NK-92 treated with Interleukin-12 subunit alpha and Interleukin-12 subunit beta, amount 100 ng/mL, for 24 hours (cell line): ENCODE measurements around the gene TNIP3.
"Not testable (repeated sequence)": the region's sequence is repeated elsewhere in the genome, so short reads cannot be mapped to it uniquely, and the experiment has no call there.

Experiments used
- DNase-seq: peaks from one replicate; lab custom pipeline; 2025; lab: John Stamatoyannopoulos, UW

Gene TNIP3

DNA sequence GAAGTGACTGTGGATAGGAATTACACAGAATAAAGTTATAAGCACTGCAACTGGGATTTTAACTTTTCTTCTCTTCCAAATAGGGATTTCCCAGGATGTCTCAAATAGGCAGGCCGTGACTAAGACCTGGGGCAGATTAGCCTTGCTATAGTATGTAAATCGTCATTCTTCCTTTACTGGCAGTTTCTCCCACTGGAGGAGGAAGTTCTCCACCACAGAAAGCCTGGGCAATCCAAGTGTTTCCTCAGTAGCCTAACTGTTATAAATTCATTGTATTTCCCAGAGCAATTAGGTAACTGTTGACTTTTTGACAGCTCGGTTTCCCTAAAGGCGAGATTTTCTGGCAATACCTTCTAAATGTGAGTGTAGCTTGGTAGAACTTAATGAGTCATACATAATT, at the start of gene TNIP3:
Gene TNIP3, minus strand, starts transcription at position 31 of the 400 bp plus-strand sequence. CDS start 196 bp downstream, outside the sequence.
- DNase-seq: no peak

GRCh38 chr4:121212806-121213205, 48.7 kb upstream of the TNIP3 start:
- no peak for DNase-seq

DNA sequence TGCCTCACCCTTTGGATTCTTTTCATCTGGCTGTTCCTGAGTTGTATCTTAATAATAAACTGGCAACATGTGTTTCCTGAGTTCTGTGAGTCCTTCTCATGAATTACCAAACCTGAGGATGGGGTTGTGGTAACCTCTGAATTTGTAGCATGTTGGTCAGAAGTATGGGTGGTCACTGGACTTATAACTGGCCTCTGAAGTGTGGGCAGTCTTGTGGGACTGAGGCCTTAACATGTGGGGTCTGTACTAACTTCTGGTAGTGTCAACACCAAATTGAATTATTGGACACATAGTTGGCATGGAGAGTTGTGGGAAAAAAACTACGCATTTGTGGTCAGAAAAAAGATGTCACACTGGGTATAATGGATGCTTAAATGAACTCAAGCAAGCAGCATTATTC, 45.0 kb upstream of the TNIP3 start:
- no peak for DNase-seq

- no peak for DNase-seq
Observed at GRCh38 chr4:121208244-121209007, 44.3 kb upstream of the TNIP3 start.

- not testable (repeated sequence) for DNase-seq
Observed at GRCh38 chr4:121205777-121206176, 41.7 kb upstream of the TNIP3 start.

GRCh38 chr4:121200795-121201472, 36.8 kb upstream of the TNIP3 start:
- no peak for DNase-seq

DNA sequence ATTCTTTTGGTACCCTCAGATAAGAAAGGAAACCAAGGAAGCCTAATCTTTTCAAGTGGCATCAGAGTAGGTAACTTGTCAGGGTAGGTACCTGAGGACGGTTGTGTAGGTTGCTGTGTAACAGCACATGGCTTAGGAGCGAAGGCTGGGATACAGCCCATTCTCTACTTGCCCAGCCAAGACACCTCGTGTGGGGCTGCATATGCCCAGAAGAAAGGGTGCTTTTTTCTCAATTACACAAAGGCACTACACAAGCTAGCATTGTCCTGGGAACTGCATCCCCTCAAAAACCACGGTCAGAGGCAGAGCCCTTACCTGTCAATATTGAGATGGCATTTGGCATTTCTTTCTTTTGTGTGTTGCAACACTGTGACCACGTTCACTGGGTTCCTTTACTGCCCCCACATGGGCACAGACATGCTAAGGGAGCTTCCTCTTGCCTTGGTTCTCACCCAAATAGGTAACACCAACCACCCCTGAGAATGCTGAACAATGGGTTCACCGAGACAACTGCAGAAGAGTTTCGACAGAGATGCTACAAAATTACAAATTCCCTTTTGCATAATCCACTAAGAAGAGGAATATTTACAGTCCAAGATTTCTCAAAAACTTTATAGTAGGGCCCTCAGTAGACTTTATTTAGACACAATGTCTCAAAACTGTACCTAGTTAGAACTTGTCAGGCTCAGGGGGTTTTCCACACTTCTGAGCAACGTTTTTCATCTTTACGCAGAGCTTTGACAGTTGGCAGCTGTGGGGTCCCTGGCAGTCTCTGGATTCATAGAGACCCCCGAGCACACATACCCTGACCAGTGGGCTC, 35.8 kb upstream of the TNIP3 start:
- DNase-seq: no peak

DNA sequence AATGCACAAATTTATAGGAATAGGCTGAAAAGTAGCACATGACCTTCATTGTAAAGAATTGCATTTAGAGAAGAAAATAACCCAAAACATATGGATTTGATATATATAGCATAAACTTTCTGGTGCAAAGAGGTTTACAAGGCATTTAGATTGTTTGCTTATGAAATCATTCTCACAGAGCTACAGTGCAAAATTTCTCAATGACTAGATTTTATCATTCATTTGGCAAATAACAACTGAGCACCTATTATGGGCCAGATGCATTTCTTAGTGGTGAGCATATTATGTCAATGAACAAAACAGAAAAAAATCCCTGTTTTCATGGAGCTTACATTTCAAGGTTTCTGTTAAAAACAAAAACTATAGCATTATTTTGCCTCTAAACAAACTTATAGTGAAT, 34.1 kb upstream of the TNIP3 start:
- DNase-seq: no peak

DNA sequence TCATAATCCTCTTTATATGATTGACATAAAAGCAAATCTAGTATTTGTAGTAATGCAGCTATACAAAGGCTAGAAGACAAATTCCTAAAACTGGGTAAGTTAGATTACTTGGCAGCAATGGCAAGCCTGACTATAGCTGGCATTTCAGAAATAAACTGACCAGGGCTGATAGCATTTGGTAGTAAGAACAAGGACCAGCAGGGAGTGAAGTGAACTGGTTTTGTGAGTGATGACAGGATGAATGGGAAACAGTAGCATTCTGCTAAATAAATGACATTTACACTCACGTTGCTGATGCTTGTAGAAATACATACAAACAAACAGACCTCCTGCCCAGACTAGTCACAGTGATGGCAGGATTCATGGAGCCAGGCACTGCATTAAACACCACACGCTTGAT, 31.5 kb upstream of the TNIP3 start:
- DNase-seq: no peak

DNA sequence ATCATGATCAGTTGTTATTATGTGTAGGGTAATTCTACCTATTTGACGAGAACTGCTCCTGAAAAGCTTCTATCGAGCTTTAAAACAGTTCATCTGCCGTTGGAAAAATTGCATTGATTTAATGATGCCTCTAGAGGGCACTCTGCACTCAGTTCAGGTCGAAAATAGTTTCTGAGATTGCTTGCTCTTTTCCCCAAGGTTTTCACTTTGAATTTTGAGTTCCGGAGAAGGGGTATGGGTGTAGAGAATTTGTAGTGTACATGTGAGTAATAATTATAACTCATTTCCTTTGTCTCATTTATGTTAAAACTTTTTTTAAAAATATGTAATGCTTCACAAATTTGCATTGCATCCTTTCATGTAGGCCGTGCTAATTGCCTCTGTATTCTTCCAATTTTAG, 28.4 kb upstream of the TNIP3 start:
- no peak for DNase-seq

DNA sequence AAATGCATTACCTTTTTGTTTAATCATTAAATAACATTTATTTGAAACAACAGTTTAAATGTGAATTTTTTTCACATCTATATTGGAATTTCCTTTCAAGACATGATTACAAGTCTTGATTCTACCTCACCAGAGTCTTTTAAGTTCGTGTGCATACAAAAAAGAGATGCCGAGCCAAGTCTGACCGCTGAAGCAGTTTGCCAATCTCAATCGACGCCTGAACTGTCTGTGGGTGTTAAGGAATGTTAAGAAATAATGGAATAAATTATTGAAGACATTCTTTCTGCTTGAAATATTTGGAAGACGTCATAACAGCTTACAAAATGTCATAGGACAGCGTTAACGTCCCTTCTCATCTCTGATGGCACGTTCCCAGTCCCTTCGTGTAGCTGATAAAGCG, 27.9 kb upstream of the TNIP3 start:
- DNase-seq: no peak

DNA sequence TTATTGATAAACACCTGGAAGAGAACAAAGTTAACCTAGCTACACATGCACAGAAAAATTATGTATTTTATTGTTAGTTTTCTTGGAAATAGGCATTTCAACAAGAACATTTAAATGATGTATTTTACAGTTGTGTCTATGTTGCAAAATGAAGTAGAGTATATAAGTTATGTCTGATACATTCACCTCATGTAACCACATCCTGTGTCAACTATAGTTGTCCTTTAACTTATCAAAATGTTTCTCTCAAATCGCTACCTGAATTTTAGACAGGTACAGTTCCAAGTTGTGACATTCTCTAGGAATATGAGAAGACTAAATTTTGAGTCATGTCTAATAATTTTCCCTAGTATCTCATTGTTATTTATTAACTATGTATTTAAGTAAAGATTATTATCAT, 27.2 kb upstream of the TNIP3 start:
- DNase-seq: no peak

DNA sequence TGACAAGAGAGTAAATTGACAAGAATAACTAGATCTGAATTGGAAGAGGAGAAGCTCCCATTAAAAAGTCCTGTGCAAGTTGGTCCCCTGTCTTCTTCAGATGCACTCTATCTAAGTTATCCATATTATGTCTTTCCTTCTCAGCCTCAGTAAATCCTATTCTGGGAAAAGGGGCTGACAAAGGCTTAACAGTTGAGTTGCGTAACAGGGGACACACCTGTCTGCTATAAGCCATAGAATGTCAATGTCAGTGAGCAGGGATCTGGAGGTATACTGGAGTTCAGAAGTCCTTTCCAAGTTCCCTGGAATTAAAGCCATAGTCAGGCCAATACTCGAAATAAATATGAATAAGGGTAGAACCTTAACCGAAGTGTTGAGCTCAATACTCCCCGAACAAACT, 26.3 kb upstream of the TNIP3 start:
- DNase-seq: no peak

GRCh38 chr4:121189326-121190215, 25.4 kb upstream of the TNIP3 start:
- DNase-seq: peak; percentile 28

DNA sequence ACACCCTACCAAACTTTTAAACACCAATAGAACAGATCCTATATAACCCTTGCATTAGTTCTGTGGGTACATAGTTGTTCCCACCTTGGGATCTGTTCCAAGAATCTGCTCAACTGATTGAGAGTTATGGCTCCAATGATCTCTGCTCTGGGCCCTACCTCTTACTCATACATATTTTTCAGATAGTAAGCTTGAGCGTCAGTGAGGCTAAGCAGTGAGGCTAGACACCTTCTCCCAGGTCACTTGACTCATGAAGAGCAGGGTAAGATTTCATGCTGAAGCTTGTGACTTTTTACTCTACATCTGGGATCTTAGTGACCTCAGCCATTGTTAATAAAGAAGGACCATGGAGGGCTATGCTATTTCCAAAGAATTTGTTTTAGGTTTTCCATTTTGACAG, 23.1 kb upstream of the TNIP3 start:
- no peak for DNase-seq

GRCh38 chr4:121185960-121186359, 21.8 kb upstream of the TNIP3 start:
- DNase-seq: no peak

- DNase-seq: no peak
Observed at GRCh38 chr4:121183989-121184388, 19.9 kb upstream of the TNIP3 start.

DNA sequence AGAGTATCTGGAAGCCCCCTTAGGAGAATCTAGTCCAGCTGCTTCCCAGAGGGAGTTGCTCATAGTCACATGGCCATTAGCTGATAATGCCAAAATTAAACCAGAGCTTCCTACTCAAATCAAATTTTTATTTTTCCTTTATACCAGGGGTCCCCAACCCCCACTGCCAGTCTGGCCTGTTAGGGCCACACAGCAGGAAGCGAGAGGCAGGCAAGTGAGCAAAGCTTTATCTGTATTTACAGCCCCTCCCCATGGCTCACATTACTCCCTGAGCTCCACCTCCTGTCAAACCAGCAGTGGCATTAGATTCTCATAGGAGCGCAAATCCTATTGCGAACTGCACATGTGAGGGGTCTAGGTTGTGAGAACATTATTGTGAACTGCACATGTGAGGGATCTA, 19.2 kb upstream of the TNIP3 start:
- DNase-seq: no peak

DNA sequence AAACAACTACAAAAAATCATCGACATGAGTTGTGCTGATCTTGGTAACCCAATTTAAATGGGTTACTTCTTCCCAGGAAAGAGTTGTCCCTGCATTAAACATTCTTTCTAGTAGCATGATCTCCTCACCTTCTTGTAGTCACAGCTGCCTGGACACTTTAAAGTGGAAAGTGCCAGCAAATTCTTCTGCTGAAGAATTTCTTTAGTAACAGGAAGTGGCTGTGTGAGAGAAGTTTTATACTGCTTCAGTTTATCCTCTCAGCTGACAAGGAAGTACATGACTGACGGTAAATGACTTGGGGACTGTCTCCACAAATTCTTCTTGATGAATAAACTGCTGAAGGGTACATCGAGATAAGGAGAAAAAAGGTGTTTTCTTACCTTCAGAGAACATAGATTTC, 18.2 kb upstream of the TNIP3 start:
- no peak for DNase-seq

- no peak for DNase-seq
Observed at GRCh38 chr4:121181493-121181892, 17.4 kb upstream of the TNIP3 start.

DNA sequence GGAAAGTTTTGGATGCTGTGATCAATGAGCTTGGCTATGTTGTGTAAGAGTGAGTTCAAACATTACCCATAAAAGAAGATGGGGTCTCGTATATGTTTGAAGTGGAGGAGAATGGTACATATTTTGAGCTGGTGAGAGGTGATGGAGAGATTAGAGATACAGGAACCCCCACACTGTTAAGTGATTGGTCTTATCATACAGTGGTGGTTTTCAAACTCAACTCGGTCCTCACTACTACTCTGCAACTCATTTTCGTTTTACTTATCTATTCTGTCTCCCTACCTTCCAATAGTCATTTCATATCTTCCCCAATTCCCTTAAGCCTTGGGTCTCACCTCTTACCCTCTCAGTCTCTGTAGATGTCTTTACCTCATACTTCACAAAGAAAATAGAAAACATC, 16.4 kb upstream of the TNIP3 start:
- no peak for DNase-seq
